Stimulated activated naive CD4-positive, alpha-beta T cell treated with Interleukin-2 at 50 U/mL for 16 hours (primary cell): ENCODE measurements around the gene PTPRD.

Experiments
- DNase-seq: peaks from one replicate; lab custom pipeline; 2025; lab: John Stamatoyannopoulos, UW

The PTPRD gene

GRCh38 chr9:10612641-10613398 lies at the start of gene PTPRD:
Gene PTPRD (minus strand): TSS chr9:10613002.
- no peak for DNase-seq

- DNase-seq = no peak
Measured at GRCh38 chr9:10661994-10662393, 49.2 kb upstream of the PTPRD start.

- DNase-seq = no peak
Measured at GRCh38 chr9:10661376-10661775, 48.6 kb upstream of the PTPRD start.

GRCh38 chr9:10651012-10651411 lies 38.2 kb upstream of the PTPRD start:
- no peak for DNase-seq

- no peak for DNase-seq
Measured at GRCh38 chr9:10649076-10649475, 36.3 kb upstream of the PTPRD start.

- DNase-seq = no peak
Measured at GRCh38 chr9:10633785-10634184, 21.0 kb upstream of the PTPRD start.

- no peak for DNase-seq
Measured at GRCh38 chr9:10614196-10614800, 1.5 kb upstream of the PTPRD start.

- no peak for DNase-seq
Measured at GRCh38 chr9:10613419-10613818, 617 bp upstream of the PTPRD start.

GRCh38 chr9:10605388-10605787 lies 7.4 kb downstream of the PTPRD start:
- no peak for DNase-seq

GRCh38 chr9:10604927-10605326 lies 7.9 kb downstream of the PTPRD start:
- no peak for DNase-seq

- DNase-seq = no peak
Measured at GRCh38 chr9:10597801-10598200, 15.0 kb downstream of the PTPRD start.

GRCh38 chr9:10594482-10594881 lies 18.3 kb downstream of the PTPRD start:
- DNase-seq = no peak

- no peak for DNase-seq
Measured at GRCh38 chr9:10586407-10586806, 26.4 kb downstream of the PTPRD start.

- DNase-seq = no peak
Measured at GRCh38 chr9:10571699-10572098, 41.1 kb downstream of the PTPRD start.

GRCh38 chr9:10566848-10567247 lies 46.0 kb downstream of the PTPRD start:
- no peak for DNase-seq

- no peak for DNase-seq
Measured at GRCh38 chr9:10562581-10563343, 50.0 kb downstream of the PTPRD start.

GRCh38 chr9:10548348-10548747 lies 64.5 kb downstream of the PTPRD start:
- no peak for DNase-seq

- DNase-seq = no peak
Measured at GRCh38 chr9:10538073-10538472, 74.7 kb downstream of the PTPRD start.

GRCh38 chr9:10534850-10535249 lies 78.0 kb downstream of the PTPRD start:
- no peak for DNase-seq

- DNase-seq = no peak
Measured at GRCh38 chr9:10525972-10526371, 86.8 kb downstream of the PTPRD start.

GRCh38 chr9:10523164-10523563 lies 89.6 kb downstream of the PTPRD start:
- DNase-seq = no peak

GRCh38 chr9:10512144-10512543 lies 100.7 kb downstream of the PTPRD start:
- DNase-seq = no peak

GRCh38 chr9:10488937-10489336 lies 123.9 kb downstream of the PTPRD start:
- DNase-seq = no peak
